A673 (cell line): ENCODE measurements around the gene HIGD1C. TPM values are rescaled to one million over a fixed set of nuclear protein-coding genes. Genes with fewer than 3 reads are reported as not detected.

Experiments
- BruUV-seq: library from RNA; stranded (reverse); fragments of 400-500 nt; replicated peaks from 2 replicates; lab custom pipeline; 2021; lab: Mats Ljungman, UMichigan
- CTCF ChIA-PET: fragments of 300-600 bp; sonication (Branson Sonifier 250); formaldehyde crosslinking; loops from one replicate; lab custom pipeline; 2022; ENCODE audit warnings: antibody characterized with exemption; lab: Charles Lee
- POLR2A ChIA-PET: fragments of 300-600 bp; sonication (Branson Sonifier 250); formaldehyde crosslinking; loops from one replicate; lab custom pipeline; 2022; ENCODE audit warnings: antibody characterized with exemption; ENCODE audit not compliant: low non-redundant PET; lab: Charles Lee
- DNase-seq: peaks from one replicate; pipeline ENCODE4 v3.0.0-alpha.2; 2015; ENCODE audit warnings: low spot score
- H3K27ac ChIP-seq: fragments of 200-600 bp; sonication (generic); 2 replicates; pipeline ENCODE4 v1.5.1; 2016; ENCODE audit warnings: mixed run types, low read depth, mild to moderate bottlenecking, mixed read lengths, antibody characterized with exemption, low read length; ENCODE audit not compliant: poor library complexity, severe bottlenecking
- H3K27me3 ChIP-seq: fragments of 200-600 bp; sonication (generic); replicated peaks from 2 replicates; pipeline ENCODE4 v1.6.1; 2017; ENCODE audit warnings: mixed run types, low read depth, mild to moderate bottlenecking, mixed read lengths, antibody characterized with exemption, low read length; ENCODE audit not compliant: insufficient read depth, poor library complexity
- H3K36me3 ChIP-seq: fragments of 200-600 bp; sonication (generic); 2 replicates; pipeline ENCODE4 v1.6.1; 2016; ENCODE audit warnings: mixed run types, mild to moderate bottlenecking, mixed read lengths, antibody characterized with exemption, low read length; ENCODE audit not compliant: insufficient read depth, poor library complexity, severe bottlenecking
- H3K4me1 ChIP-seq: fragments of 200-600 bp; sonication (generic); 2 replicates; pipeline ENCODE4 v1.6.1; 2017; ENCODE audit warnings: mixed run types, mild to moderate bottlenecking, mixed read lengths, antibody characterized with exemption, low read length; ENCODE audit not compliant: insufficient read depth, poor library complexity, severe bottlenecking
- H3K4me3 ChIP-seq: fragments of 200-600 bp; sonication (generic); 2 replicates; pipeline ENCODE4 v1.5.1; 2016; ENCODE audit warnings: low read depth, mixed run types, mild to moderate bottlenecking, mixed read lengths, low read length; ENCODE audit not compliant: poor library complexity, severe bottlenecking
- H3K9me3 ChIP-seq: fragments of 200-600 bp; sonication (generic); 2 replicates; pipeline ENCODE4 v1.6.1; 2016; ENCODE audit warnings: mixed run types, low read depth, mild to moderate bottlenecking, mixed read lengths, antibody characterized with exemption, low read length; ENCODE audit not compliant: poor library complexity, severe bottlenecking
- EZH2 ChIP-seq: fragments of 200-600 bp; sonication (generic); IDR thresholded peaks from 2 replicates; pipeline ENCODE4 v1.6.1; 2017; ENCODE audit warnings: borderline replicate concordance, low read depth, mild to moderate bottlenecking, mixed read lengths, antibody characterized with exemption, low read length; ENCODE audit not compliant: poor library complexity, severe bottlenecking
- intact Hi-C: fragments of 100-400 bp; cut with micrococcal nuclease; formaldehyde crosslinking; loops from one replicate; pipeline ENCODE4 v1.10.0; 2022; ENCODE audit not compliant: unreplicated experiment
- total RNA-seq: library from RNA; stranded (reverse); gene quantifications from 2 replicates; pipeline ENCODE4 v1.2.3, GENCODE V29; 2021
- TF ChIP-seq, protein P1 (sequence below): fragments of 300-800, 200-600 bp; sonication (generic); conservative IDR thresholded peaks from 2 replicates; pipeline ENCODE4 v1.5.1; 2017; ENCODE audit warnings: low read depth, mild to moderate bottlenecking, antibody characterized with exemption, low read length, moderate library complexity, mixed read lengths

HIGD1C gene
- total RNA-seq, 1 experiment from 2014 or later: not detected

DNA sequence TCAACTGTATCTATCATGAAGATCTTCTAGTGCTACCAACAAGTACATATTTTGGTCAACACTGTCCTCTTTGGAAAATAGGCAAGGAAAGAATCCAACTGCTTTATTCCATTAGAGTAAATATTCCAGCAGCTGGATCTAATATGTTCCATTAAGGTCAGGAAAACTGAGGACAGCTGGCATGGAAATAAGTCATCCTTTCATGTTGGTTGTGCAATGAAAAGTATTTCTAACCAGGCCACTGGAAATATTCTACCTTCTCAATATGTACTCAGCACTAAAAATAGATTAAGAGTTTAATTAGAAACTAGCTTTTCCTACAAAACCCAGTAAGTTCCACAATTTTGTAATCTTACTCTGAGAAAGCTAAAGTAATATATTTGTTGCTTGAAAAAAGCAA, 19.6 kb downstream of the HIGD1C start:
- no TSS peak for BruUV-seq
- CTCF ChIA-PET: no interaction called here
- H3K27me3 ChIP-seq: no peaks in the 10 kb centered on the region
- TF ChIP-seq EZH2: no peak
- TF ChIP-seq, protein P1, sequence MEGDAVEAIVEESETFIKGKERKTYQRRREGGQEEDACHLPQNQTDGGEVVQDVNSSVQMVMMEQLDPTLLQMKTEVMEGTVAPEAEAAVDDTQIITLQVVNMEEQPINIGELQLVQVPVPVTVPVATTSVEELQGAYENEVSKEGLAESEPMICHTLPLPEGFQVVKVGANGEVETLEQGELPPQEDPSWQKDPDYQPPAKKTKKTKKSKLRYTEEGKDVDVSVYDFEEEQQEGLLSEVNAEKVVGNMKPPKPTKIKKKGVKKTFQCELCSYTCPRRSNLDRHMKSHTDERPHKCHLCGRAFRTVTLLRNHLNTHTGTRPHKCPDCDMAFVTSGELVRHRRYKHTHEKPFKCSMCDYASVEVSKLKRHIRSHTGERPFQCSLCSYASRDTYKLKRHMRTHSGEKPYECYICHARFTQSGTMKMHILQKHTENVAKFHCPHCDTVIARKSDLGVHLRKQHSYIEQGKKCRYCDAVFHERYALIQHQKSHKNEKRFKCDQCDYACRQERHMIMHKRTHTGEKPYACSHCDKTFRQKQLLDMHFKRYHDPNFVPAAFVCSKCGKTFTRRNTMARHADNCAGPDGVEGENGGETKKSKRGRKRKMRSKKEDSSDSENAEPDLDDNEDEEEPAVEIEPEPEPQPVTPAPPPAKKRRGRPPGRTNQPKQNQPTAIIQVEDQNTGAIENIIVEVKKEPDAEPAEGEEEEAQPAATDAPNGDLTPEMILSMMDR: no peak
- intact Hi-C loops: no loop called here
- DNase-seq: no peak
- no peak overlapping the region for H3K4me3 ChIP-seq
- H3K36me3 ChIP-seq: no peaks in the 10 kb centered on the region
- H3K27ac ChIP-seq: no peak overlapping the region
- no peaks in the 10 kb centered on the region for H3K9me3 ChIP-seq
- POLR2A ChIA-PET: no interaction called here
- H3K4me1 ChIP-seq: no peaks in the 10 kb centered on the region

DNA sequence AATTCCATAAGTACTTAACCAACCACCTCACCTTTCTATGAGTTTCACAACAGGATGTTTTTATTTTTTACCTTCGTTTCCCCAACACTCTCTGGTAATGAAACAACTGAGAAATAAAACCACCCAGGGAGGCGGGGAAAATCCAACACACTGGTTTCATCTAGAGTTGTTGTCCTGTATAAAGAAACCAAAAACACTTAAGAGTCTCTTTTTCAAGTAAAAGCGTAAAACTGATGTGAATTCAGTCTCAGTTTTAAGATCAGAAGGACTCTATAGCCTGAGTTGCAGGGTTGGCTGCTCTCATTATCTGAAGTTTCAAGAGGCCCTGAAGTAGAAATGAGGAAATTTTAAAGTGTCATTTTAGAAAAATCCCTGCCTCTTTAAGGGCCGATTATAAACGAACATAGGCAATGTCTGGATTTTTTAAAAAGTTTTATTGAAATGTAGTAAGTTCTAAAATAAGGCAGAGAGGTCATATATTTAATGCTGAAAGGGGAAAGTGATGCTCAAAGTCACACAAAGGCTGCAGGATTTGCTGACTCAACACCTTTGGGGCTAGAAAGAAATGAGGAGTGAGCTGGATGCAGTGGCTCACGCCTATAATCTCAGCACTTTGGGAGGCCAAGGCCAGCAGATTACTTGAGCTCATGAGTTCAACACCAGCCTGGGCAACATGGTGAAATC, 27.2 kb downstream of the HIGD1C start:
- DNase-seq: no peak
- TF ChIP-seq EZH2: no peak
- TF ChIP-seq, protein P1: no peak
- ChIA-PET CTCF (no interaction called here), POLR2A (no interaction called here)
- Histone ChIP-seq H3K4me3 (no peak overlapping the region), H3K9me3 (no peaks in the 10 kb centered on the region), H3K27me3 (no peaks in the 10 kb centered on the region), H3K4me1 (no peaks in the 10 kb centered on the region), H3K36me3 (no peaks in the 10 kb centered on the region), H3K27ac (no peak overlapping the region)
- intact Hi-C loops: no loop called here
- no TSS peak for BruUV-seq

DNA sequence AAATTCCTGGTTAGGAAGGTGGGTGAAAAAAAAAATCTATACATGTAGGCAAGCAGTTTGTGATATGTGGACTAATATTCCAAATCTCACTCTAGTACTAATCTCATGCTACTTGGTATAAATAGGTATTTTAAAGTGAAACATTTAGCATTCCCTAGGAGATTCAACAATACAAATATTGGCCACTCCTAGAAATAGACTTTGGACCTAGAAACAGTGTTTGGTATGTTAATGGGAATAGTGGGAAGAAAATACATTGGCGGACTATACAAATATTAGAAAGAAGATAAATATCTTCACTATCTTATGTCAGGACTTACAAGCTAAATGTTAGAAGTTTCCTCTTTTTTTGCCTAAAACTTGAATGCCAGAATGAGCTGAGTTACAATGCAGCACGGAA, 28.2 kb downstream of the HIGD1C start:
- H3K4me1 ChIP-seq: no peaks in the 10 kb centered on the region
- BruUV-seq: no TSS peak
- no peaks in the 10 kb centered on the region for H3K27me3 ChIP-seq
- H3K27ac ChIP-seq: no peak overlapping the region
- ChIA-PET POLR2A (no interaction called here), CTCF (no interaction called here)
- no peak for DNase-seq
- TF ChIP-seq EZH2: no peak
- TF ChIP-seq, protein P1: no peak
- no peak overlapping the region for H3K4me3 ChIP-seq
- H3K9me3 ChIP-seq: no peaks in the 10 kb centered on the region
- H3K36me3 ChIP-seq: no peaks in the 10 kb centered on the region
- intact Hi-C loops: no loop called here
